Brain microvascular endothelial cell (primary cell): ENCODE measurements around the gene TMEM35B.
"Not testable (repeated sequence)": the region's sequence is repeated elsewhere in the genome, so short reads cannot be mapped to it uniquely, and the experiment has no call there.

Source experiments
- DNase-seq: peaks from one replicate; pipeline ENCODE4 v3.0.0-alpha.2; 2020
- H3K27ac ChIP-seq: fragments of 250-450 bp; sonication (Bioruptor Pico); 2 replicates; pipeline ENCODE4 v1.5.1; 2020; ENCODE audit warnings: mild to moderate bottlenecking, moderate library complexity
- H3K27me3 ChIP-seq: fragments of 250-450 bp; sonication (Bioruptor Pico); replicated peaks from 2 replicates; pipeline ENCODE4 v1.5.1; 2020; ENCODE audit warnings: mild to moderate bottlenecking
- H3K36me3 ChIP-seq: fragments of 250-450 bp; sonication (Bioruptor Pico); replicated peaks from 2 replicates; pipeline ENCODE4 v1.5.1; 2020; ENCODE audit warnings: mild to moderate bottlenecking
- H3K4me3 ChIP-seq: 2 replicates; pipeline ENCODE4 v1.5.1; 2011; ENCODE audit warnings: low read depth, mild to moderate bottlenecking, control low read depth, low read length, moderate library complexity
- CTCF ChIP-seq: IDR thresholded peaks from 2 replicates; pipeline ENCODE4 v1.5.1; 2011; ENCODE audit warnings: low read depth, mild to moderate bottlenecking, moderate library complexity, low read length, control low read depth, inconsistent platforms; ENCODE audit errors: missing control alignments
- in situ Hi-C: cut with HindIII; loops from 2 replicates; pipeline ENCODE4 v1.10.0; 2017; ENCODE audit warnings: low sequenced_read_pairs, low pct_ligation_motif_present

The TMEM35B gene

GRCh38 chr1:34970829-34971228, 14.3 kb downstream of the TMEM35B start:
- Histone ChIP-seq H3K27ac (no peak overlapping the region), H3K36me3 (no peaks in the 10 kb centered on the region), H3K27me3 (no peaks in the 10 kb centered on the region), H3K4me3 (no peak overlapping the region)
- TF ChIP-seq CTCF = no peak
- in situ Hi-C loops = no loop called here
- DNase-seq = no peak

- H3K36me3 ChIP-seq = no peaks in the 10 kb centered on the region
- in situ Hi-C loops = no loop called here
- H3K4me3 ChIP-seq = no peak overlapping the region
- H3K27ac ChIP-seq = no peak overlapping the region
- TF ChIP-seq CTCF = no peak
- no peaks in the 10 kb centered on the region for H3K27me3 ChIP-seq
- no peak for DNase-seq
Measured at GRCh38 chr1:34970220-34970735, 14.9 kb downstream of the TMEM35B start.

- H3K27ac ChIP-seq, H3K27me3 ChIP-seq, H3K4me3 ChIP-seq, in situ Hi-C loops, DNase-seq, H3K36me3 ChIP-seq: not testable (repeated sequence)
Measured at GRCh38 chr1:34968297-34968696, 16.9 kb downstream of the TMEM35B start.

- H3K27me3 ChIP-seq, in situ Hi-C loops, H3K36me3 ChIP-seq, H3K27ac ChIP-seq, H3K4me3 ChIP-seq, DNase-seq: not testable (repeated sequence)
Measured at GRCh38 chr1:34967672-34968071, 17.5 kb downstream of the TMEM35B start.

GRCh38 chr1:34965597-34965996, 19.6 kb downstream of the TMEM35B start:
- H3K36me3 ChIP-seq = no peaks in the 10 kb centered on the region
- H3K27me3 ChIP-seq = no peaks in the 10 kb centered on the region
- H3K27ac ChIP-seq = no peak overlapping the region
- in situ Hi-C loops = no loop called here
- H3K4me3 ChIP-seq = no peak overlapping the region
- no peak for DNase-seq
- no peak for TF ChIP-seq CTCF

- no peak for DNase-seq
- no peak overlapping the region for H3K4me3 ChIP-seq
- H3K27me3 ChIP-seq = no peaks in the 10 kb centered on the region
- no peak for TF ChIP-seq CTCF
- in situ Hi-C loops = no loop called here
- no peaks in the 10 kb centered on the region for H3K36me3 ChIP-seq
- H3K27ac ChIP-seq = no peak overlapping the region
Measured at GRCh38 chr1:34950428-34950827, 34.7 kb downstream of the TMEM35B start.

- H3K27ac ChIP-seq, H3K4me3 ChIP-seq, H3K27me3 ChIP-seq, DNase-seq, in situ Hi-C loops, H3K36me3 ChIP-seq: not testable (repeated sequence)
Measured at GRCh38 chr1:34948739-34949138, 36.4 kb downstream of the TMEM35B start.

GRCh38 chr1:34947641-34948314, 37.4 kb downstream of the TMEM35B start:
- H3K27ac ChIP-seq, in situ Hi-C loops, H3K4me3 ChIP-seq, H3K36me3 ChIP-seq, DNase-seq, H3K27me3 ChIP-seq: not testable (repeated sequence)
